ENCODE data around the gene PAPPA2.

- no peak for TF ChIP-seq POLR2AphosphoS5 (IDR thresholded peaks at IDR 0.05; ENCODE audit: low read length)
- no peak for TF ChIP-seq IKZF1 (conservative IDR thresholded peaks at IDR 0.05)
Measured at GRCh38 chr1:176752505-176752904, 289.5 kb downstream of the PAPPA2 start.
